Brain microvascular endothelial cell (primary cell): Measurements from ENCODE around the gene CARD14.
"Not testable (repeated sequence)": the region's sequence is repeated elsewhere in the genome, so short reads cannot be mapped to it uniquely, and the experiment has no call there.

ENCODE experiments used
- DNase-seq: peaks from one replicate; pipeline ENCODE4 v3.0.0-alpha.2; 2020
- H3K27ac ChIP-seq: fragments of 250-450 bp; sonication (Bioruptor Pico); 2 replicates; pipeline ENCODE4 v1.5.1; 2020; ENCODE audit warnings: mild to moderate bottlenecking, moderate library complexity
- H3K27me3 ChIP-seq: fragments of 250-450 bp; sonication (Bioruptor Pico); replicated peaks from 2 replicates; pipeline ENCODE4 v1.5.1; 2020; ENCODE audit warnings: mild to moderate bottlenecking
- H3K36me3 ChIP-seq: fragments of 250-450 bp; sonication (Bioruptor Pico); replicated peaks from 2 replicates; pipeline ENCODE4 v1.5.1; 2020; ENCODE audit warnings: mild to moderate bottlenecking
- H3K4me3 ChIP-seq: 2 replicates; pipeline ENCODE4 v1.5.1; 2011; ENCODE audit warnings: low read depth, mild to moderate bottlenecking, control low read depth, low read length, moderate library complexity
- CTCF ChIP-seq: IDR thresholded peaks from 2 replicates; pipeline ENCODE4 v1.5.1; 2011; ENCODE audit warnings: low read depth, mild to moderate bottlenecking, moderate library complexity, low read length, control low read depth, inconsistent platforms; ENCODE audit errors: missing control alignments
- in situ Hi-C: cut with HindIII; loops from 2 replicates; pipeline ENCODE4 v1.10.0; 2017; ENCODE audit warnings: low sequenced_read_pairs, low pct_ligation_motif_present

The CARD14 gene

GRCh38 chr17:80254396-80255251, 84.8 kb downstream of the CARD14 start:
- peak overlapping the region; percentile 61 for H3K27ac ChIP-seq
- H3K4me3 ChIP-seq = no peak overlapping the region
- H3K36me3 ChIP-seq = no peaks in the 10 kb centered on the region
- peak; percentile 82 for DNase-seq
- no peak for TF ChIP-seq CTCF
- H3K27me3 ChIP-seq = no peaks in the 10 kb centered on the region
- in situ Hi-C loops = no loop called here

GRCh38 chr17:80256034-80256350, 86.2 kb downstream of the CARD14 start:
- H3K27ac ChIP-seq = no peak overlapping the region
- TF ChIP-seq CTCF = no peak
- in situ Hi-C loops = no loop called here

GRCh38 chr17:80257716-80258213, 87.9 kb downstream of the CARD14 start:
- Histone ChIP-seq H3K4me3 (no peak overlapping the region), H3K36me3 (peaks cover 3% of the 10 kb centered on the region), H3K27ac (no peak overlapping the region), H3K27me3 (no peaks in the 10 kb centered on the region)
- no peak for TF ChIP-seq CTCF
- DNase-seq = no peak
- in situ Hi-C loops = no loop called here

More at GRCh38 chr17:80256034-80256350, 86.2 kb downstream of the CARD14 start:
- Histone ChIP-seq H3K27me3 (no peaks in the 10 kb centered on the region), H3K4me3 (no peak overlapping the region), H3K36me3 (peaks cover 3% of the 10 kb centered on the region)
- DNase-seq = no peak

GRCh38 chr17:80258296-80258695, 88.5 kb downstream of the CARD14 start:
- in situ Hi-C loops, H3K27me3 ChIP-seq, DNase-seq, H3K27ac ChIP-seq, H3K4me3 ChIP-seq, H3K36me3 ChIP-seq: not testable (repeated sequence)
